CD8-positive, alpha-beta memory T cell (primary cell): Measurements from ENCODE around the gene ASB2. TPM values are rescaled to one million over a fixed set of nuclear protein-coding genes. Genes with fewer than 3 reads are reported as not detected.
A peak's percentile ranks its signal among the peaks of the same experiment; 100 is the strongest.

Experiments
- CTCF ChIA-PET: fragments of 350-600 bp; sonication (Branson Sonifier 250); formaldehyde crosslinking; loops from one replicate; lab custom pipeline; 2021; ENCODE audit warnings: antibody characterized with exemption; lab: Charles Lee
- POLR2A ChIA-PET: fragments of 350-600 bp; sonication (Branson Sonifier 250); formaldehyde crosslinking; loops from one replicate; lab custom pipeline; 2021; ENCODE audit warnings: antibody characterized with exemption; lab: Charles Lee
- DNase-seq, 5 donors: peaks; one replicate each; pipeline versions ENCODE4 v3.0.0 to v3.0.0-alpha.2; 2020 to 2022; ENCODE audit warnings: mixed read lengths in 1 of 5
- H3K27ac ChIP-seq: one replicate; pipeline ENCODE4 v1.7.0; 2013; ENCODE audit warnings: low read depth, mild to moderate bottlenecking, low read length, moderate library complexity
- H3K27me3 ChIP-seq: 2 replicates; pipeline ENCODE4 v1.7.0; 2013; ENCODE audit warnings: low read length, mild to moderate bottlenecking; ENCODE audit not compliant: insufficient read depth, poor library complexity, severe bottlenecking
- H3K36me3 ChIP-seq: 2 replicates; pipeline ENCODE4 v1.7.0; 2013; ENCODE audit warnings: mild to moderate bottlenecking, low read length, moderate library complexity; ENCODE audit not compliant: insufficient read depth
- H3K4me1 ChIP-seq: 2 replicates; pipeline ENCODE4 v1.7.0; 2013; ENCODE audit warnings: mild to moderate bottlenecking, low read length, moderate library complexity; ENCODE audit not compliant: insufficient read depth
- H3K4me3 ChIP-seq: 2 replicates; pipeline ENCODE4 v1.7.0; 2013; ENCODE audit warnings: mild to moderate bottlenecking, low read length
- H3K9me3 ChIP-seq: 2 replicates; pipeline ENCODE4 v1.7.0; 2013; ENCODE audit warnings: mild to moderate bottlenecking, low read length
- H3K27ac Mint-ChIP-seq, 8 donors: one replicate each; pipeline ENCODE4 v1.8.0; 2020 to 2021; ENCODE audit warnings: mixed read lengths in 8 of 8, mild to moderate bottlenecking in 6 of 8, inconsistent platforms in 3 of 8, moderate library complexity in 3 of 8
- H3K27me3 Mint-ChIP-seq, 2 donors: one replicate each; pipeline ENCODE4 v1.8.0; 2020 to 2021; ENCODE audit warnings: mixed read lengths in 2 of 2, mild to moderate bottlenecking in 1 of 2, moderate library complexity in 1 of 2
- H3K36me3 Mint-ChIP-seq, 3 donors: one replicate each; pipeline ENCODE4 v1.8.0; 2020 to 2021; ENCODE audit warnings: mixed read lengths in 3 of 3, inconsistent platforms in 1 of 3, mild to moderate bottlenecking in 1 of 3
- H3K4me1 Mint-ChIP-seq, 3 donors: one replicate each; pipeline ENCODE4 v1.8.0; 2020 to 2021; ENCODE audit warnings: mixed read lengths in 3 of 3, inconsistent platforms in 1 of 3, mild to moderate bottlenecking in 1 of 3
- H3K4me3 Mint-ChIP-seq, 7 donors: one replicate each; pipeline ENCODE4 v1.8.0; 2020 to 2021; ENCODE audit warnings: mixed read lengths in 7 of 7, mild to moderate bottlenecking in 6 of 7, moderate library complexity in 4 of 7, inconsistent platforms in 2 of 7
- H3K9me3 Mint-ChIP-seq, 5 donors: one replicate each; pipeline ENCODE4 v1.8.0; 2020 to 2022; ENCODE audit warnings: mixed read lengths in 5 of 5, mild to moderate bottlenecking in 3 of 5, moderate library complexity in 2 of 5, inconsistent platforms in 1 of 5
- polyA plus RNA-seq: library from polyadenylated mRNA; unstranded; fragments of 300-500 nt; fragmentation: Illumina TruSeq; gene quantifications from one replicate; pipeline ENCODE4 v1.2.3, GENCODE V29; 2021
- total RNA-seq, 2 experiments: library from RNA; stranded (reverse); gene quantifications; one replicate each; pipeline ENCODE4 v1.2.3, GENCODE V29; 2021

ASB2 gene
- total and polyA plus RNA-seq, 3 experiments from 2014 or later: 4.8 to 98.0 (median 93.5) TPM

DNA sequence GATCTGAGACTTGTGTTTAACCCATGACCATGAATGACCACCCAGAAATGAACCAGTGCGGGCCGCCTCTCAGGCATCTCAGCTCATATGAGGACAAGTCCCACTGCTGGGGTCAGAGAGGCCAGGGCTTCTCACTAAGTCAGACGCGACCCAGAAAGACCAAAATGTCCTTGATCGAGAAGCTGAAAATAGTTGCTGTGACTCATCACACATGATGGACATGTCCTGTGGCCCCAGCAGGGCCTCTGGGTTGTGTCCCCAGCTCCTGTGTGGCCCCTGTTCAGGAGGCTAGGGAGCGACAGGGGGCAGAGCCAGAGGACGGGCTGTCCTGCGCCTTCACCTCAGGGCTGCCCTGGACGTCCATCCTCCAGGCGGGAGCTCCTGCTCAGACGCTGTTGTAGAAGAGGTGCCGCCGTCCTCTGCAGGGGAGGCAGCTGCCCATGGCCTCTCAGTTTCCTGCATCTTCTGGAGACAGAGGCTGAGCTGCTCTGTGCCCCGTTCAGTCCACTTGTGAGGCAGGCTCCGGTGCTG is 78.2 kb downstream of the ASB2 start:
- Histone ChIP-seq H3K4me1 (no peaks in the 10 kb centered on the region), H3K27ac (no peak overlapping the region), H3K4me3 (no peak overlapping the region), H3K9me3 (no peaks in the 10 kb centered on the region), H3K27me3 (no peaks in the 10 kb centered on the region), H3K36me3 (no peaks in the 10 kb centered on the region)
- DNase-seq: no peak
- Mint-ChIP-seq H3K36me3 (no peaks in the 10 kb centered on the region), H3K4me3 (no peak overlapping the region), H3K27ac (no peak overlapping the region), H3K4me1 (no peaks in the 10 kb centered on the region), H3K9me3 (no peaks in the 10 kb centered on the region), H3K27me3 (peaks cover 9 to 13% of the 10 kb centered on the region in 2 donors)
- CTCF ChIA-PET: interaction anchor here (1.3 kb wide), 1 partner anchor 9 kb away, joined by 3 read pairs; no protein-coding TSS in a partner anchor
- POLR2A ChIA-PET: no interaction called here

DNA sequence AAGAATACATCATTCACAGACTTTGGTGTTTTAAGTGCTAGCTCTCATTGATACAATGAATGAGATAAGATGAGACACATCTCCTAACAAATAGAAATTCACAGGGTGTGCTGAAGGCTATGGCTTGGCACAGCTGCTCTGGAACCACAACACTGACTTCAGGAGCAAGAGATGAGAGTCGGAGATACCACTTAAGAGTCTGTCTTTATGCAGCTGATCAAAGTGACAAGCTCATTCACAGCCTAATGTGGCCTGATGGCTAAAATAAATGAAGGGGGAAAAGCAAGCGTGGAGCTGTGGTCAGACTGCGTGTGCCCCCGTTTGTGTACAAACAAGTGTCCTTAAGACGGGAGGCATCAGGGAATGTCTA is 78.9 kb downstream of the ASB2 start:
- Mint-ChIP-seq H3K9me3 (no peaks in the 10 kb centered on the region), H3K27ac (no peak overlapping the region), H3K4me3 (no peak overlapping the region), H3K27me3 (peaks cover 12 to 13% of the 10 kb centered on the region in 2 donors), H3K4me1 (no peaks in the 10 kb centered on the region), H3K36me3 (no peaks in the 10 kb centered on the region)
- no peak overlapping the region for H3K27ac ChIP-seq
- no peaks in the 10 kb centered on the region for H3K27me3 ChIP-seq
- POLR2A ChIA-PET: no interaction called here
- no peaks in the 10 kb centered on the region for H3K36me3 ChIP-seq
- H3K4me1 ChIP-seq: no peaks in the 10 kb centered on the region
- H3K4me3 ChIP-seq: no peak overlapping the region
- H3K9me3 ChIP-seq: no peaks in the 10 kb centered on the region
- CTCF ChIA-PET: interaction anchor here (1.3 kb wide), 1 partner anchor 10 kb away, joined by 3 read pairs; no protein-coding TSS in a partner anchor
- no peak for DNase-seq

DNA sequence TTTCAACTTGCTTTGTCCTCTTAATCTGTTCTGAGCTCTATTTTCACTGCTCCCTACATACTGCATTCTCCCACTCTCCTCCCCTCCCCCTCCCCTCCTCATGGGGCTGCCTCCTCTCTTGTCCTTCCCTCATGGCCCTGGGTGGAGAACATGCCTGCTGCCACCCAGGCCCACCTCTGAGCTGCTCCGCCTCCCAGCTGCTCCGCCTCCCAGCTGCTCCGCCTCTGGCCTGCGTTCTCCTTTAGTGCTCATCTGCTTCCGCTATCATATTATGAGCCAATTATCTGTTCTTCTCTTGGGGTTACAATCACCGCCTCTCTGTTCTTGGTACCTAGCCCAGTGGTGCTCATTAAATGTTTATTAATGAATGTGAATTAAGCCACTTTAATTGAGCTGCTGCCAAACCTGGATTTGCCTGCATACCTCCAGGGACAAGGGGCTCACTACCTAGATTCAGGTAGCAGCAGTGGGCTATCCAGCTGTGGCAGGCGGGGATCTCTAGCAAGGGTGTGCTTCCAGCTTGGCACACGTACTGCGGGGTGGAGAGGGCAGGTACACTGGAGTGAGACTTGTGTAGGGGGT is 81.3 kb downstream of the ASB2 start:
- H3K36me3 Mint-ChIP-seq: no peaks in the 10 kb centered on the region
- no peak for DNase-seq
- no peaks in the 10 kb centered on the region for H3K9me3 ChIP-seq
- no peak overlapping the region for H3K4me3 ChIP-seq
- no peak overlapping the region for H3K27ac ChIP-seq
- no peaks in the 10 kb centered on the region for H3K27me3 ChIP-seq
- H3K4me3 Mint-ChIP-seq: no peak overlapping the region
- no peaks in the 10 kb centered on the region for H3K36me3 ChIP-seq
- POLR2A ChIA-PET: no interaction called here
- H3K4me1 Mint-ChIP-seq: no peaks in the 10 kb centered on the region
- CTCF ChIA-PET: no interaction called here
- no peak overlapping the region for H3K27ac Mint-ChIP-seq
- no peaks in the 10 kb centered on the region for H3K4me1 ChIP-seq
- H3K9me3 Mint-ChIP-seq: no peaks in the 10 kb centered on the region
- peaks cover 17 to 26% of the 10 kb centered on the region in 2 donors for H3K27me3 Mint-ChIP-seq

DNA sequence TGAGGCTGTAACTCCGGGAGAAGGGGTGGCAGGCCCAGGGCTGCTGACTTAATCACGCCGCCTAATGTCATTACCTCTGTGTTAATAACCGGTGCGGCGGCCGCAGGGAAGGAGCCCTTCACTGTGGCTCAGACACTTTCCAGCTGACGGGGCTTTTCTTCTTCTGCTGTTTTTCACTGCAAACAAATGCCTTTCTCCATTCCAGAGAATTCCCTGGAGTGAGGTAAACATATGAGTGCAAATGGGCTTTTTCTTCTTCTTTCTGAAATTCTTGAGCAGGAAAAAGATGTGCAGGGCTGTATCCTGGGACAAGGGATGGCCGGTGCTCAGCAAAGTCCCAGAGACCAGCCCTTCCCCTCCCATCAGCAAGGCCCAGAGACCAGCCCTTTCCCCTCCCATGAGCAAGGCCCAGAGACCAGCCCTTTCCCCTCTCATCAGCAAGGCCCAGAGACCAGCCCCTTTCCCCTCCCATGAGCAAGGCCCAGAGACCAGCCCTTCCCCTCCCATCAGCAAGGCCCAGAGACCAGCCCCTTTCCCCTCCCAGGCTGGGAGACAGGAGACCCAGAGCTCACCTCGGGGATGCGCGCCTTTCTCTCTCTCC is 82.6 kb downstream of the ASB2 start:
- no peaks in the 10 kb centered on the region for H3K36me3 ChIP-seq
- ChIA-PET POLR2A (no interaction called here), CTCF (interaction anchor here (1.8 to 1.9 kb wide), 2 partner anchors 8 to 13 kb away, joined by 4 to 5 read pairs; no protein-coding TSS in a partner anchor)
- Mint-ChIP-seq H3K27ac (no peak overlapping the region), H3K36me3 (no peaks in the 10 kb centered on the region), H3K9me3 (no peaks in the 10 kb centered on the region), H3K4me3 (no peak overlapping the region), H3K27me3 (peaks cover 12 to 33% of the 10 kb centered on the region in 2 donors), H3K4me1 (no peaks in the 10 kb centered on the region)
- H3K9me3 ChIP-seq: no peaks in the 10 kb centered on the region
- DNase-seq: no peak
- H3K4me3 ChIP-seq: no peak overlapping the region
- H3K4me1 ChIP-seq: no peaks in the 10 kb centered on the region
- H3K27me3 ChIP-seq: no peaks in the 10 kb centered on the region
- H3K27ac ChIP-seq: no peak overlapping the region

DNA sequence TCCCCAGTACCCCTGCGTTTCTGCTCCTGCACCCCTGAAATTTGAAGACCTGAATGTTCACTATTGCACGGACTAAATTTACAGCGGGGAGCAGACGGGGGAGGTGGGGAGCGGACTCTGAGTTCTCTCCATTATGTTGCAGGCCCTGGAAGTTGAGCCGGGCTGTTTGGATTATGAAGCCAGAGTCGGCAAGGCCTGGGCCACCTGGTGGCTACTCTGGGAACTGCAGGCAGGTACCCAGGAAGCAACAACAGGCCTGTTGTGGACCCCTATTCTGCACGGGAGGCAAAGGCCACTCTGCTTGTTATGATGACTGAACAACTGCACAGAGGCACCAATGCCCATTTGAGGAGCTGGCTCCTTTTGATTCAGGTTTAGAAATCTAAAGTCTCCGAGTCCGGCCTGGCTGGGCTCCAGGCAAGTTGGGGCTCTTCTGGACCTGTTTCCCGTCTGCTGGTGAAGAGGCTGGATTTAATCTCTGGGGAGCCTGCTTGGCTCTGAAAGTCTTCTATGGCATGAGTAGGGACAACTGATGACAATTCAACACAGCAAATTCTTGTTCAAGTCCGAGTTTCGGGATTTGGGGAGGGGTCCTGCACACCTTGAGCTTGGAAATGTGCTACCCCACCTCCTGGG is 83.3 kb downstream of the ASB2 start:
- Histone ChIP-seq H3K36me3 (no peaks in the 10 kb centered on the region), H3K27me3 (no peaks in the 10 kb centered on the region), H3K4me3 (no peak overlapping the region), H3K27ac (no peak overlapping the region), H3K4me1 (no peaks in the 10 kb centered on the region), H3K9me3 (no peaks in the 10 kb centered on the region)
- H3K4me3 Mint-ChIP-seq: no peak overlapping the region
- peak; percentile 40 to 74 (median 53) for DNase-seq
- ChIA-PET CTCF (interaction anchor here (1.8 to 1.9 kb wide), 2 partner anchors 9 to 14 kb away, joined by 4 to 5 read pairs; no protein-coding TSS in a partner anchor), POLR2A (no interaction called here)
- H3K27ac Mint-ChIP-seq: no peak overlapping the region
- H3K27me3 Mint-ChIP-seq: peaks cover 17 to 40% of the 10 kb centered on the region in 2 donors
- no peaks in the 10 kb centered on the region for H3K9me3 Mint-ChIP-seq
- H3K4me1 Mint-ChIP-seq: no peaks in the 10 kb centered on the region
- H3K36me3 Mint-ChIP-seq: no peaks in the 10 kb centered on the region

DNA sequence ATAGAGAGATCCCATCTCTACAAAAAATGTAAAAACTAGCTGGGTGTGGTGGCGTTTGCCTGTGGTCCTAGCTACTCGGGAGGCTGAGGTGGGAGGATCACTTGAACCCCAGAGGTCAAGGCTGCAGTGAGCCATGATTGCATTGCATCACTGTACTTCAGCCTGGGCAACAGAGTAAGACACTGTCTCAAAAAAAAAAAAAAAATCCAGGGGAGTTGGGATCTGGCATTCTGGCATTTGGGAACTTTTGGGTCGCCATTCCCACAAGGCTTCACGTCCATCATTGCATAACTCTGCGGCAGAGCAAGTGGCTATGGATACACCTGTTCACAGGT is 83.9 kb downstream of the ASB2 start:
- Mint-ChIP-seq H3K4me1 (no peaks in the 10 kb centered on the region), H3K27ac (no peak overlapping the region), H3K27me3 (peaks cover 17 to 37% of the 10 kb centered on the region in 2 donors), H3K9me3 (no peaks in the 10 kb centered on the region), H3K4me3 (no peak overlapping the region), H3K36me3 (no peaks in the 10 kb centered on the region)
- no peak overlapping the region for H3K27ac ChIP-seq
- H3K27me3 ChIP-seq: no peaks in the 10 kb centered on the region
- H3K9me3 ChIP-seq: no peaks in the 10 kb centered on the region
- H3K4me3 ChIP-seq: no peak overlapping the region
- ChIA-PET POLR2A (no interaction called here), CTCF (interaction anchor here (1.8 to 1.9 kb wide), 2 partner anchors 9 to 14 kb away, joined by 4 to 5 read pairs; no protein-coding TSS in a partner anchor)
- H3K4me1 ChIP-seq: no peaks in the 10 kb centered on the region
- H3K36me3 ChIP-seq: no peaks in the 10 kb centered on the region
- DNase-seq: no peak

DNA sequence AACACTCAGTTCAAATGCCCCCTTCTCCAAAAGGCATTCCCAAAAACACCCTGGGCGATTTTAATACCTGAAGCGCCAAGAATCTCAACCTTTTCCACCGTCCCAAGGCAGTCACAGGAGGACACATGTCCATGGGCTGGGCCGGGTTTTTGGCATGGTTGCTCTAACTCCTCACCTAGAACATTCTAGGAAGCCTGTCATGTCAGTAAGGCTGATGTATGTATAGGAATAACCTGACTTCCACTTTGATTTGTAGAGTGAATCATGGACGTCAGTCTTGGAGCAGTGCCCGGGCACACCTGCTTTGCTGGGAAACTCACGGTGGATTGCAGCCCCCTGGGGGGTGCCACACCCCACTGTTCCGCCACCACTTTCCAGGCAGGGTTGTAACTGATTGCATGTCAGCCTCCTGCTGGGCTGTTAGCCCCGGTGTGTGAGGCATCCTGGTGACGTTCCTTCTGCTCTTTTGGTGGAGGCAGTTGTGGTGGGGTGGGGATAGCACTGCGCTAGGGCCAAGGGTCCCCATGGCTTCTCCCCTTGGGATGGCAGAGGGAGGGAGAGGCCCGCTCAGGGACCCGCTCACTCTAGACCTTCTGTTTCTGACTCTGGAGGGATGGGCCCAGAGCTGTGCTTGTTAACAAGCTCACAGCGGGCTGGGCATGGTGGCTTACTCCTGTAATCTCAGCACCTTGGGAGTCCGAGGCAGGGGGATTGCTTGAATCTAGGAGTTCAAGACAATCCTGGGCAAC is 84.4 kb downstream of the ASB2 start:
- no peak overlapping the region for H3K4me3 ChIP-seq
- H3K27ac ChIP-seq: no peak overlapping the region
- DNase-seq: no peak
- no peaks in the 10 kb centered on the region for H3K27me3 ChIP-seq
- Mint-ChIP-seq H3K4me1 (no peaks in the 10 kb centered on the region), H3K9me3 (peaks cover 0 to 2% (median 0%) of the 10 kb centered on the region in 5 donors), H3K36me3 (no peaks in the 10 kb centered on the region), H3K4me3 (no peak overlapping the region), H3K27me3 (peaks cover 17 to 40% of the 10 kb centered on the region in 2 donors), H3K27ac (no peak overlapping the region)
- ChIA-PET POLR2A (no interaction called here), CTCF (interaction anchor here (1.8 to 1.9 kb wide), 2 partner anchors 10 to 15 kb away, joined by 4 to 5 read pairs; no protein-coding TSS in a partner anchor)
- no peaks in the 10 kb centered on the region for H3K36me3 ChIP-seq
- no peaks in the 10 kb centered on the region for H3K9me3 ChIP-seq
- H3K4me1 ChIP-seq: no peaks in the 10 kb centered on the region
